Esophagus (tissue), 2 donors: ENCODE results near the gene ZNF599. TPM values are rescaled to one million over a fixed set of nuclear protein-coding genes. Genes with fewer than 3 reads are reported as not detected.
"Not testable (repeated sequence)": the region's sequence is repeated elsewhere in the genome, so short reads cannot be mapped to it uniquely, and the experiment has no call there.

Source experiments
- H3K27ac ChIP-seq, 2 donors: one replicate each; pipeline ENCODE4 v1.5.1; 2013; ENCODE audit warnings: low read depth in 2 of 2, mild to moderate bottlenecking in 2 of 2, inconsistent platforms in 1 of 2, low read length in 1 of 2, moderate library complexity in 1 of 2
- H3K27me3 ChIP-seq, 2 donors: one replicate each; pipeline ENCODE4 v1.6.1; 2013; ENCODE audit warnings: low read length in 2 of 2, control low read depth in 1 of 2, mild to moderate bottlenecking in 1 of 2; ENCODE audit not compliant: insufficient read depth in 2 of 2, control insufficient read depth in 1 of 2
- H3K36me3 ChIP-seq, 2 donors: one replicate each; pipeline ENCODE4 v1.6.1; 2013; ENCODE audit warnings: low read length in 1 of 2; ENCODE audit not compliant: control insufficient read depth in 2 of 2, insufficient read depth in 2 of 2
- H3K4me1 ChIP-seq, 2 donors: one replicate each; pipeline ENCODE4 v1.6.1; 2013; ENCODE audit warnings: low read length in 1 of 2; ENCODE audit not compliant: control insufficient read depth in 2 of 2, insufficient read depth in 2 of 2
- H3K4me3 ChIP-seq, 2 donors: one replicate each; pipeline ENCODE4 v1.5.1; 2013; ENCODE audit warnings: low read length in 2 of 2, mild to moderate bottlenecking in 2 of 2, low read depth in 1 of 2, moderate library complexity in 1 of 2
- H3K9me3 ChIP-seq, 2 donors: one replicate each; pipeline ENCODE4 v1.6.1; 2013; ENCODE audit warnings: mild to moderate bottlenecking in 2 of 2, low read depth in 1 of 2, low read length in 1 of 2, moderate library complexity in 1 of 2; ENCODE audit not compliant: control insufficient read depth in 2 of 2, insufficient read depth in 1 of 2
- WGBS, 2 donors: extraction: QIAGEN DNeasy Blood & Tissue Kit; methylation state at CpG; one replicate each; pipeline ENCODE4 v1.1.7; 2013; 5-methylcytosine and 5-hydroxymethylcytosine counted together
- polyA plus RNA-seq, 2 donors: library from polyadenylated mRNA; stranded (reverse); fragments of 200-250 nt; gene quantifications; one replicate each; pipeline ENCODE4 v1.2.3, GENCODE V29; 2013
- donor health status: healthy with polysubstance abuse.
- donor health status: Bipolar disorder and iron deficiency.

The ZNF599 gene
- 1 to 10 TPM; 2.1 to 2.7 TPM for polyA plus RNA-seq

GRCh38 chr19:34772697-34773554 is at the start of gene ZNF599:
Gene ZNF599, minus strand, starts transcription at chr19:34773215. Its CDS starts 374 bp downstream, at chr19:34772841.
- WGBS, 2 donors: 3% methylated on average over 69 of the region's 69 CpGs
- Histone ChIP-seq H3K4me3 (peak within 1 kb of the TSS; percentile 78 to 81), H3K36me3 (peaks cover 0 to 4% of the 10 kb centered on the region in 2 donors), H3K4me1 (no peaks in the 10 kb centered on the region), H3K27me3 (no peaks in the 10 kb centered on the region), H3K9me3 (no peaks in the 10 kb centered on the region), H3K27ac (peak within 1 kb of the TSS; percentile 61 to 73)

- Histone ChIP-seq H3K27ac (no peak overlapping the region), H3K4me3 (no peak overlapping the region), H3K9me3 (no peaks in the 10 kb centered on the region), H3K27me3 (no peaks in the 10 kb centered on the region), H3K36me3 (no peaks in the 10 kb centered on the region), H3K4me1 (no peaks in the 10 kb centered on the region)
- WGBS, 2 donors: 68 to 86% methylated on average over 2 of the region's 2 CpGs
Observed at GRCh38 chr19:34818270-34818669, 45.3 kb upstream of the ZNF599 start.

- H3K9me3 ChIP-seq: no peaks in the 10 kb centered on the region
- WGBS, 2 donors: 97 to 98% methylated on average over 2 of the region's 2 CpGs
Observed at GRCh38 chr19:34816708-34817107, 43.7 kb upstream of the ZNF599 start.

GRCh38 chr19:34808566-34808965 is 35.6 kb upstream of the ZNF599 start:
- Histone ChIP-seq H3K4me3 (no peak overlapping the region), H3K9me3 (peaks cover 3 to 9% of the 10 kb centered on the region in 2 donors), H3K27ac (no peak overlapping the region), H3K4me1 (no peaks in the 10 kb centered on the region), H3K36me3 (no peaks in the 10 kb centered on the region), H3K27me3 (no peaks in the 10 kb centered on the region)
- WGBS, 2 donors: 64 to 79% methylated on average over 3 of the region's 3 CpGs

More at GRCh38 chr19:34816708-34817107, 43.7 kb upstream of the ZNF599 start:
- Histone ChIP-seq H3K4me1 (no peaks in the 10 kb centered on the region), H3K4me3 (no peak overlapping the region), H3K27me3 (no peaks in the 10 kb centered on the region), H3K36me3 (no peaks in the 10 kb centered on the region), H3K27ac (no peak overlapping the region)

GRCh38 chr19:34806976-34807860 is 34.2 kb upstream of the ZNF599 start:
- no peaks in the 10 kb centered on the region for H3K27me3 ChIP-seq
- no peak overlapping the region for H3K4me3 ChIP-seq
- no peaks in the 10 kb centered on the region for H3K4me1 ChIP-seq
- no peaks in the 10 kb centered on the region for H3K36me3 ChIP-seq
- H3K27ac ChIP-seq: no peak overlapping the region
- H3K9me3 ChIP-seq: peaks cover 3 to 12% of the 10 kb centered on the region in 2 donors
- 90 to 91% methylated on average over 15 of the region's 15 CpGs for whole genome bisulfite sequencing, 2 donors

GRCh38 chr19:34804115-34804514 is 31.1 kb upstream of the ZNF599 start:
- Histone ChIP-seq H3K36me3 (no peaks in the 10 kb centered on the region), H3K9me3 (peaks cover under 1 to 10% of the 10 kb centered on the region in 2 donors), H3K4me1 (no peaks in the 10 kb centered on the region), H3K27me3 (no peaks in the 10 kb centered on the region), H3K4me3 (no peak overlapping the region), H3K27ac (no peak overlapping the region)
- 85 to 92% methylated on average over 4 of the region's 4 CpGs for WGBS, 2 donors

- not testable (repeated sequence) for H3K27ac ChIP-seq, H3K27me3 ChIP-seq, H3K4me3 ChIP-seq, H3K4me1 ChIP-seq, H3K9me3 ChIP-seq, H3K36me3 ChIP-seq
- WGBS, 2 donors: 74 to 94% methylated on average over 5 to 6 of the region's 6 CpGs
Observed at GRCh38 chr19:34796953-34797352, 23.9 kb upstream of the ZNF599 start.

- H3K4me3 ChIP-seq: no peak overlapping the region
- no peak overlapping the region for H3K27ac ChIP-seq
- H3K27me3 ChIP-seq: no peaks in the 10 kb centered on the region
- no peaks in the 10 kb centered on the region for H3K9me3 ChIP-seq
- no peaks in the 10 kb centered on the region for H3K36me3 ChIP-seq
- WGBS, 2 donors: 80 to 81% methylated on average over 9 of the region's 9 CpGs
- no peaks in the 10 kb centered on the region for H3K4me1 ChIP-seq
Observed at GRCh38 chr19:34794066-34794960, 21.3 kb upstream of the ZNF599 start.

GRCh38 chr19:34793565-34793964 is 20.6 kb upstream of the ZNF599 start:
- Histone ChIP-seq H3K27ac (no peak overlapping the region), H3K9me3 (no peaks in the 10 kb centered on the region), H3K4me3 (no peak overlapping the region), H3K4me1 (no peaks in the 10 kb centered on the region), H3K27me3 (no peaks in the 10 kb centered on the region), H3K36me3 (no peaks in the 10 kb centered on the region)
- 46 to 61% methylated on average over 3 of the region's 3 CpGs for WGBS, 2 donors
